Measurements from ENCODE around the gene VIPR1. TPM values are rescaled to one million over a fixed set of nuclear protein-coding genes. Genes with fewer than 3 reads are reported as not detected.

Gene VIPR1
- total RNA-seq, 1 experiment from 2014 or later = 9.4 TPM

GRCh38 chr3:42499478-42499871 lies 3.0 kb upstream of the VIPR1 start (continued):
- TF ChIP-seq, protein P1, sequence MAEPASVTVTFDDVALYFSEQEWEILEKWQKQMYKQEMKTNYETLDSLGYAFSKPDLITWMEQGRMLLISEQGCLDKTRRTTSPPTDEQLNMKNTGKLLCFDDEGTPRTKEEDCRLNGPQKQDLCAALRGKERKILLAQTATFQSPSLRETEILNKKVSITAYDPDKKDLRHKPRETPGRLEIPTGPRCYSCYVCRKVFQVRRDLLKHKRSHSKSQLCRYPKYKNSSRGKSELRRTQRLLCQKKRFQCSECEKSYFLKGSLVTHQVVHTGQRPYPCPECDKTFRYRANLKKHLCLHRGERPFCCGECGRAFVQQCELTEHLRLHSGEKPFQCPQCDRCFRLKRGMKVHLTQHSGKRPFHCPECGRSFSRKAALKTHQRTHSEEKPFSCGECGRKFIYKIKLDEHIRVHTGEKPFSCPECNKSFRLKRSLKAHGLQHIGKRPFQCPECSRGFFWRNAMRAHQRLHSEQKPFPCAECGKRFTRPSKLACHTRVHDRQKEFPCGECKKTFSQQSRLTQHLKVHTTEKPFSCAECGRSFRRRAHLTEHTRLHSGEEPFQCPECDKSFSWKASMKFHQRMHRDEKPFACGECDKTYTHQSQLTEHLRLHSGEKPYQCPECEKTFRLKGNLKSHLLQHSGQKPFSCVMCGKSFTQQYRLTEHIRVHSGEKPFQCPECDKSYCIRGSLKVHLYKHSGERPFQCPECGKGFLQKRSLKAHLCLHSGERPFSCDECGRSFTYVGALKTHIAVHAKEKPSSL (CRISPR knock-in tag; conservative IDR thresholded peaks at IDR 0.05) = no peak
- TF ChIP-seq ZNF232 (CRISPR knock-in tag; IDR thresholded peaks at IDR 0.05) (no peak), OVOL2 (CRISPR knock-in tag; IDR thresholded peaks at IDR 0.05; ENCODE audit: borderline replicate concordance) (no peak), ZNF396 (CRISPR knock-in tag; IDR thresholded peaks at IDR 0.05; ENCODE audit: borderline replicate concordance) (no peak), KAT7 (CRISPR knock-in tag; IDR thresholded peaks at IDR 0.05; ENCODE audit: borderline replicate concordance) (no peak)
- TF ChIP-seq, protein P2, sequence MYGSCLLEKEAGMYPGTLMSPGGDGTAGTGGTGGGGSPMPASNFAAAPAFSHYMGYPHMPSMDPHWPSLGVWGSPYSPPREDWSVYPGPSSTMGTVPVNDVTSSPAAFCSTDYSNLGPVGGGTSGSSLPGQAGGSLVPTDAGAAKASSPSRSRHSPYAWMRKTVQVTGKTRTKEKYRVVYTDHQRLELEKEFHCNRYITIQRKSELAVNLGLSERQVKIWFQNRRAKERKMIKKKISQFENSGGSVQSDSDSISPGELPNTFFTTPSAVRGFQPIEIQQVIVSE (CRISPR knock-in tag; IDR thresholded peaks at IDR 0.05; ENCODE audit: borderline replicate concordance) = no peak
- TF ChIP-seq, protein P3, sequence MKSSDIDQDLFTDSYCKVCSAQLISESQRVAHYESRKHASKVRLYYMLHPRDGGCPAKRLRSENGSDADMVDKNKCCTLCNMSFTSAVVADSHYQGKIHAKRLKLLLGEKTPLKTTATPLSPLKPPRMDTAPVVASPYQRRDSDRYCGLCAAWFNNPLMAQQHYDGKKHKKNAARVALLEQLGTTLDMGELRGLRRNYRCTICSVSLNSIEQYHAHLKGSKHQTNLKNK (CRISPR knock-in tag; IDR thresholded peaks at IDR 0.05) = no peak
- TF ChIP-seq, protein P4, sequence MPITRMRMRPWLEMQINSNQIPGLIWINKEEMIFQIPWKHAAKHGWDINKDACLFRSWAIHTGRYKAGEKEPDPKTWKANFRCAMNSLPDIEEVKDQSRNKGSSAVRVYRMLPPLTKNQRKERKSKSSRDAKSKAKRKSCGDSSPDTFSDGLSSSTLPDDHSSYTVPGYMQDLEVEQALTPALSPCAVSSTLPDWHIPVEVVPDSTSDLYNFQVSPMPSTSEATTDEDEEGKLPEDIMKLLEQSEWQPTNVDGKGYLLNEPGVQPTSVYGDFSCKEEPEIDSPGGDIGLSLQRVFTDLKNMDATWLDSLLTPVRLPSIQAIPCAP (CRISPR knock-in tag; IDR thresholded peaks at IDR 0.05) = no peak

DNA sequence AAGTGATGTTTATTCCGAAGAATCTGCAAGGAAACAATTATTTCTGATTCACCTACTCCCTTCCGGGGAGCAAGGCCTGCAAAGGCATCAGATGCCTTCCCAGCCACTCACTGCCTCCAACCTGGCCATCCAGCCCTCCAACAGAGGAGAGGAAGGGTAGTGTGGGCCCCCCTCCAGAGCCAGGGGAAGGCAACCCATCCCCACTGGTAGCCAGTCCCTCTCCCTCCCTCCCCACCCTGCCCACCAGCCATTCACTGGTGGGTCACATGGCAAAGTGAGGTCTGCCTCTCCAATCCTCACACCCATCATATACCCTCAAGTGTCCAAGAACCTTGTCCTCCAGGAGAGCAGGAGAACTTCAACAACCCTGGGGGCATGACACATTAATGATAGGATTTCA lies 2.4 kb upstream of the VIPR1 start:
- H3K27ac Mint-ChIP-seq = no peak overlapping the region
- ChIA-PET CTCF (interaction anchor here (2.7 to 4.2 kb wide), 4 partner anchors 36 to 271 kb away, joined by 13 to 42 read pairs (median 29); no protein-coding TSS in a partner anchor), POLR2A (no interaction called here)
- ATAC-seq (no peak), DNase-seq (ENCODE audit: low spot score) (no peak)
- peaks cover 43% of the 10 kb centered on the region for H3K4me1 Mint-ChIP-seq
- H3K36me3 Mint-ChIP-seq = no peaks in the 10 kb centered on the region
- H3K4me3 Mint-ChIP-seq = peak overlapping the region; percentile 88
- peaks cover 68% of the 10 kb centered on the region for H3K27me3 Mint-ChIP-seq (ENCODE audit: low read depth)
- H3K9me3 Mint-ChIP-seq = no peaks in the 10 kb centered on the region
- TF ChIP-seq, protein P5, sequence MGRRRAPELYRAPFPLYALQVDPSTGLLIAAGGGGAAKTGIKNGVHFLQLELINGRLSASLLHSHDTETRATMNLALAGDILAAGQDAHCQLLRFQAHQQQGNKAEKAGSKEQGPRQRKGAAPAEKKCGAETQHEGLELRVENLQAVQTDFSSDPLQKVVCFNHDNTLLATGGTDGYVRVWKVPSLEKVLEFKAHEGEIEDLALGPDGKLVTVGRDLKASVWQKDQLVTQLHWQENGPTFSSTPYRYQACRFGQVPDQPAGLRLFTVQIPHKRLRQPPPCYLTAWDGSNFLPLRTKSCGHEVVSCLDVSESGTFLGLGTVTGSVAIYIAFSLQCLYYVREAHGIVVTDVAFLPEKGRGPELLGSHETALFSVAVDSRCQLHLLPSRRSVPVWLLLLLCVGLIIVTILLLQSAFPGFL (CRISPR knock-in tag; IDR thresholded peaks at IDR 0.05; ENCODE audit: borderline replicate concordance) = no peak
- no peak for TF ChIP-seq MAX (CRISPR knock-in tag; IDR thresholded peaks at IDR 0.05)
- TF ChIP-seq, protein P6, sequence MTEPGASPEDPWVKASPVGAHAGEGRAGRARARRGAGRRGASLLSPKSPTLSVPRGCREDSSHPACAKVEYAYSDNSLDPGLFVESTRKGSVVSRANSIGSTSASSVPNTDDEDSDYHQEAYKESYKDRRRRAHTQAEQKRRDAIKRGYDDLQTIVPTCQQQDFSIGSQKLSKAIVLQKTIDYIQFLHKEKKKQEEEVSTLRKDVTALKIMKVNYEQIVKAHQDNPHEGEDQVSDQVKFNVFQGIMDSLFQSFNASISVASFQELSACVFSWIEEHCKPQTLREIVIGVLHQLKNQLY (CRISPR knock-in tag; IDR thresholded peaks at IDR 0.05) = no peak
- TF ChIP-seq STAT6 (CRISPR knock-in tag; conservative IDR thresholded peaks at IDR 0.05; ENCODE audit: low read depth) = no peak
- TF ChIP-seq IRF2 (CRISPR knock-in tag; IDR thresholded peaks at IDR 0.05; ENCODE audit: borderline replicate concordance, low read depth) = no peak
- no peak for TF ChIP-seq FOXJ3 (CRISPR knock-in tag; IDR thresholded peaks at IDR 0.05; ENCODE audit: borderline replicate concordance)
- TF ChIP-seq SP1 (CRISPR knock-in tag; conservative IDR thresholded peaks at IDR 0.05) = no peak
- TF ChIP-seq AFF4 (CRISPR knock-in tag; IDR thresholded peaks at IDR 0.05; ENCODE audit: borderline replicate concordance) = no peak
- TF ChIP-seq, protein P7, sequence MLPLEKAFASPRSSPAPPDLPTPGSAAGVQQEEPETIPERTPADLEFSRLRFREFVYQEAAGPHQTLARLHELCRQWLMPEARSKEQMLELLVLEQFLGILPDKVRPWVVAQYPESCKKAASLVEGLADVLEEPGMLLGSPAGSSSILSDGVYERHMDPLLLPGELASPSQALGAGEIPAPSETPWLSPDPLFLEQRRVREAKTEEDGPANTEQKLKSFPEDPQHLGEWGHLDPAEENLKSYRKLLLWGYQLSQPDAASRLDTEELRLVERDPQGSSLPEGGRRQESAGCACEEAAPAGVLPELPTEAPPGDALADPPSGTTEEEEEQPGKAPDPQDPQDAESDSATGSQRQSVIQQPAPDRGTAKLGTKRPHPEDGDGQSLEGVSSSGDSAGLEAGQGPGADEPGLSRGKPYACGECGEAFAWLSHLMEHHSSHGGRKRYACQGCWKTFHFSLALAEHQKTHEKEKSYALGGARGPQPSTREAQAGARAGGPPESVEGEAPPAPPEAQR (CRISPR knock-in tag; IDR thresholded peaks at IDR 0.05) = no peak
- no peak for TF ChIP-seq ETV6 (CRISPR knock-in tag; IDR thresholded peaks at IDR 0.05)
- no peak for TF ChIP-seq ZNF232 (CRISPR knock-in tag; IDR thresholded peaks at IDR 0.05)
- no peak for TF ChIP-seq HMGXB4 (CRISPR knock-in tag; IDR thresholded peaks at IDR 0.05)
